ENCODE measurements around the gene PHF13. TPM values are rescaled to one million over a fixed set of nuclear protein-coding genes. Genes with fewer than 3 reads are reported as not detected.
A peak's percentile ranks its signal among the peaks of the same experiment; 100 is the strongest.

PHF13 gene
- total and polyA plus RNA-seq, 9 of the 15 experiments (the other 6 are each of a cell fraction or from before 2014, with no cell fraction given), result 1.8 to 36.1 (median 11.7) TPM

DNA sequence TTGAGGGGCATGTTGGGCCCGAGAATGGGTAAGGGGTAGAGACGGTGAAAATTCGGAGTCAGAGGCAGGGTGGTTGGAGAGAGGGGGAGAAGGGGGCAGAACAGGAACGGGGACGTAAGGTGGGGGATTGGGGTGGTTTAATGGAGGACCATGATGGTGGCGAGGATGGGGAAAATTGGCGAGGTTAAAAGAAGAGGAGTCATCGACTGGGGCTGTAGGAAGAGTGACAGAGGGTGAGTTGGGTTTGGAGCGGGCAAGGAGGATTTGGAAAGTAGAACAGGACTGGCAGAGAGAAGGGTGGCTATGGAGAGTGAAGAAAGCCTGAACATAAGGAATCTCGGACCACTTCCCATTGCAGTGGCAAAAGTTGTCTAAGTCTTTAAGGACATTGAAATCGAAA lies 44.5 kb upstream of the PHF13 start:
- H4K20me1 ChIP-seq (replicated peaks; ENCODE audit: control insufficient read depth, insufficient read depth, low read length), result no peaks in the 10 kb centered on the region
- intact Hi-C loops (cut with micrococcal nuclease), result no loop called here
- no peaks in the 10 kb centered on the region; a peak in 2 of 5 replicates for H3K4me1 ChIP-seq (replicated peaks in 1 of 2; ENCODE audit: control insufficient read depth in 2 of 2, insufficient read depth in 2 of 2, low read length in 2 of 2)
- peak overlapping the region in 1 of 2 experiments; percentile 20; a peak in 2 of 4 replicates for H3K9ac ChIP-seq (ENCODE audit: insufficient read depth in 1 of 2, low read depth in 2 of 2, low read length in 2 of 2)
- in situ Hi-C loops (cut with MboI), result no loop called here
- BruUV-seq (replicated peaks), result no TSS peak
- no peaks in the 10 kb centered on the region for H3K79me2 ChIP-seq (ENCODE audit: control insufficient read depth, insufficient read depth, low read length)
- peaks cover 12 to 23% of the 10 kb centered on the region in 2 experiments; a peak in 4 of 5 replicates for H3K27me3 ChIP-seq (ENCODE audit: control insufficient read depth in 2 of 2, insufficient read depth in 2 of 2, low read length in 2 of 2)
- ATAC-seq, result no peak; the same call in 2 of the 3 replicates
- H3K27ac ChIP-seq (ENCODE audit: extremely low read depth, low read depth, low read length), result no peak overlapping the region
- FAIRE-seq, result no peak
- ChIA-PET CTCF (ENCODE audit: low intra/inter-chr PET ratio) (no interaction called here), POLR2A (interaction anchor here (0.6 to 2.9 kb wide), 7 partner anchors 9 to 44 kb away, joined by 3 to 15 read pairs (median 6); partner anchors contain the start of genes NOL9, PHF13, TAS1R1 and ZBTB48)
- no peak for DNase-seq (ENCODE audit: extremely low read depth in 1 of 4, low spot score in 3 of 4)
- 30% methylated on average over 9 of the region's 11 CpGs for WGBS (ENCODE audit: insufficient coverage, low coverage, missing lambda C conversion rate)
- H3K4me2 ChIP-seq (ENCODE audit: insufficient read depth, low read length), result peak overlapping the region; percentile 70
- H3K36me3 ChIP-seq (ENCODE audit: control insufficient read depth, insufficient read depth, low read length), result no peaks in the 10 kb centered on the region
- no peaks in the 10 kb centered on the region for H3K9me3 ChIP-seq (replicated peaks; ENCODE audit: control insufficient read depth, insufficient read depth, low read depth, low read length)
- peak overlapping the region; percentile 14 for H3K4me3 ChIP-seq
- H2AFZ ChIP-seq (ENCODE audit: low read depth, low read length), result peak overlapping the region; percentile 96
- no peaks in the 10 kb centered on the region for H3K9me1 ChIP-seq (ENCODE audit: control insufficient read depth, insufficient read depth, low read length)
- TF ChIP-seq, protein P1, sequence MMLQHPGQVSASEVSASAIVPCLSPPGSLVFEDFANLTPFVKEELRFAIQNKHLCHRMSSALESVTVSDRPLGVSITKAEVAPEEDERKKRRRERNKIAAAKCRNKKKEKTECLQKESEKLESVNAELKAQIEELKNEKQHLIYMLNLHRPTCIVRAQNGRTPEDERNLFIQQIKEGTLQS (IDR thresholded peaks at IDR 0.05), result no peak
- TF ChIP-seq, protein P1 (CRISPR knock-in tag; conservative IDR thresholded peaks at IDR 0.05), result no peak
- TF ChIP-seq GATA2 (CRISPR knock-in tag; IDR thresholded peaks at IDR 0.05), result no peak
- TF ChIP-seq NELFE (IDR thresholded peaks at IDR 0.05; ENCODE audit: insufficient read depth, insufficient read length), result no peak
- TF ChIP-seq HMG20A (CRISPR knock-in tag; conservative IDR thresholded peaks at IDR 0.05), result no peak
- TF ChIP-seq ZNF165 (CRISPR knock-in tag; IDR thresholded peaks at IDR 0.05; ENCODE audit: borderline replicate concordance), result no peak
- TF ChIP-seq, protein P2, sequence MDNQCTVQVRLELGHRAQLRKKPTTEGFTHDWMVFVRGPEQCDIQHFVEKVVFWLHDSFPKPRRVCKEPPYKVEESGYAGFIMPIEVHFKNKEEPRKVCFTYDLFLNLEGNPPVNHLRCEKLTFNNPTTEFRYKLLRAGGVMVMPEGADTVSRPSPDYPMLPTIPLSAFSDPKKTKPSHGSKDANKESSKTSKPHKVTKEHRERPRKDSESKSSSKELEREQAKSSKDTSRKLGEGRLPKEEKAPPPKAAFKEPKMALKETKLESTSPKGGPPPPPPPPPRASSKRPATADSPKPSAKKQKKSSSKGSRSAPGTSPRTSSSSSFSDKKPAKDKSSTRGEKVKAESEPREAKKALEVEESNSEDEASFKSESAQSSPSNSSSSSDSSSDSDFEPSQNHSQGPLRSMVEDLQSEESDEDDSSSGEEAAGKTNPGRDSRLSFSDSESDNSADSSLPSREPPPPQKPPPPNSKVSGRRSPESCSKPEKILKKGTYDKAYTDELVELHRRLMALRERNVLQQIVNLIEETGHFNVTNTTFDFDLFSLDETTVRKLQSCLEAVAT (IDR thresholded peaks at IDR 0.05), result 0 out of 4 replicates have a peak, but pooled peaks of 1 of the 2 experiments have one; percentile 44
- 0 out of 2 replicates have a peak, but pooled peaks have one; percentile 21 for TF ChIP-seq MTA1 (IDR thresholded peaks at IDR 0.05; ENCODE audit: borderline replicate concordance)
- TF ChIP-seq TRIM24 (IDR thresholded peaks at IDR 0.05), result peak in 1 of 2 experiments; percentile 23; a peak in 1 of 4 replicates
- no peak for TF ChIP-seq NBN (IDR thresholded peaks at IDR 0.05; ENCODE audit: low read depth)
- TF ChIP-seq, protein P3, sequence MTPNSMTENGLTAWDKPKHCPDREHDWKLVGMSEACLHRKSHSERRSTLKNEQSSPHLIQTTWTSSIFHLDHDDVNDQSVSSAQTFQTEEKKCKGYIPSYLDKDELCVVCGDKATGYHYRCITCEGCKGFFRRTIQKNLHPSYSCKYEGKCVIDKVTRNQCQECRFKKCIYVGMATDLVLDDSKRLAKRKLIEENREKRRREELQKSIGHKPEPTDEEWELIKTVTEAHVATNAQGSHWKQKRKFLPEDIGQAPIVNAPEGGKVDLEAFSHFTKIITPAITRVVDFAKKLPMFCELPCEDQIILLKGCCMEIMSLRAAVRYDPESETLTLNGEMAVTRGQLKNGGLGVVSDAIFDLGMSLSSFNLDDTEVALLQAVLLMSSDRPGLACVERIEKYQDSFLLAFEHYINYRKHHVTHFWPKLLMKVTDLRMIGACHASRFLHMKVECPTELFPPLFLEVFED (CRISPR knock-in tag; conservative IDR thresholded peaks at IDR 0.05), result 0 out of 2 replicates have a peak, but pooled peaks have one; percentile 56
- TF ChIP-seq HLTF (IDR thresholded peaks at IDR 0.05), result 0 out of 2 replicates have a peak, but pooled peaks have one; percentile 18
- peak; percentile 10 for TF ChIP-seq NCOA4 (IDR thresholded peaks at IDR 0.05; ENCODE audit: partially characterized antibody)
- TF ChIP-seq, protein P4, sequence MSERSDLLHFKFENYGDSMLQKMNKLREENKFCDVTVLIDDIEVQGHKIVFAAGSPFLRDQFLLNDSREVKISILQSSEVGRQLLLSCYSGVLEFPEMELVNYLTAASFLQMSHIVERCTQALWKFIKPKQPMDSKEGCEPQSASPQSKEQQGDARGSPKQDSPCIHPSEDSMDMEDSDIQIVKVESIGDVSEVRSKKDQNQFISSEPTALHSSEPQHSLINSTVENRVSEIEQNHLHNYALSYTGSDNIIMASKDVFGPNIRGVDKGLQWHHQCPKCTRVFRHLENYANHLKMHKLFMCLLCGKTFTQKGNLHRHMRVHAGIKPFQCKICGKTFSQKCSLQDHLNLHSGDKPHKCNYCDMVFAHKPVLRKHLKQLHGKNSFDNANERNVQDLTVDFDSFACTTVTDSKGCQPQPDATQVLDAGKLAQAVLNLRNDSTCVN (CRISPR knock-in tag; IDR thresholded peaks at IDR 0.05), result 0 out of 2 replicates have a peak, but pooled peaks have one; percentile 43
- 0 out of 2 replicates have a peak, but pooled peaks have one; percentile 6 for TF ChIP-seq GATAD2A (IDR thresholded peaks at IDR 0.05)
- 0 out of 2 replicates have a peak, but pooled peaks have one; percentile 34 for TF ChIP-seq NFRKB (IDR thresholded peaks at IDR 0.05; ENCODE audit: low read depth)
- TF ChIP-seq HDGF (IDR thresholded peaks at IDR 0.05), result peak; percentile 61; the same call in 1 of the 2 replicates
- TF ChIP-seq ZNF408 (CRISPR knock-in tag; IDR thresholded peaks at IDR 0.05; ENCODE audit: low read depth), result no peak
- no peak for TF ChIP-seq SRSF7 (optimal IDR thresholded peaks at IDR 0.05; ENCODE audit: low read depth, low read length)
- no peak for TF ChIP-seq CHD2 (IDR thresholded peaks at IDR 0.05; ENCODE audit: low read depth, low read length)

Data from K562 (cell line).